Stimulated activated CD4-positive, alpha-beta T cell treated with anti-CD3 and anti-CD28 coated beads, Interleukin-12 subunit alpha, Interleukin-12 subunit beta, amount 100 ng/mL, for 4 hours (primary cell): ENCODE results near the gene THOC6.

Experiments
- DNase-seq: peaks from one replicate; pipeline ENCODE4 v3.0.0-alpha.2; 2020

Gene THOC6

GRCh38 chr16:3017794-3018506, 5.9 kb upstream of the THOC6 start, which contains the start of gene CLDN6:
TSS of gene CLDN6 (minus strand) at chr16:3018183. CDS start at chr16:3016021, 2,162 bp downstream.
- no peak for DNase-seq

DNA sequence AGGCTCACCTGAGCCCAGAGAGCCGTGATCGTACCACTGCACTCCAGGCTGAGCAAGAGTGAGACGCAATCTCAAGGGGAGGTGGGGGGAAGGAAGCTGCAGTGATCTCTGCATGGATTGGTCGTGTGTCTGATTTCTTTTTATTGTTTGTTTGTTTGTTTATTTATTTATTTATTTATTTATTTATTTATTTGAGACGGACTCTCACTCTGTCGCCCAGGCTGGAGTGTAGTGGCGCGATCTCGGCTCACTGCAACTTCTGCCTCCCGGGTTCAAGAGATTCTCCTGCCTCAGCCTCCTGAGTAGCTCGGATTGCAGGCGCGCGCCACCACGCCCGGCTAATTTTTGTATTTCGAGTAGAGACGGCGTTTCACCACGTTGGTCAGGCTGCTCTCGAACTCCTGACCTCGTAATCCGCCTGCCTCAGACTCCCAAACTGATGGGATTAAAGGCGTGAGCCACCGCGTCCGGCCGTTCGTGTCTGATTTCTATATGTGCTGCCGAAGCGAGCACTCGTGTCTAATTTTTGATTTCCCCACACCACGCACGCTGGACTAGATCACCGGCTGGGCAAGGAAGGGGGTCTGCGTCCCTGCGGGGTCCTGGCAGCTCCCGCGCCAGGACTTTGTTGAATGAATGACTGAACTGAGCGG, 4.1 kb upstream of the THOC6 start:
- no peak for DNase-seq

DNA sequence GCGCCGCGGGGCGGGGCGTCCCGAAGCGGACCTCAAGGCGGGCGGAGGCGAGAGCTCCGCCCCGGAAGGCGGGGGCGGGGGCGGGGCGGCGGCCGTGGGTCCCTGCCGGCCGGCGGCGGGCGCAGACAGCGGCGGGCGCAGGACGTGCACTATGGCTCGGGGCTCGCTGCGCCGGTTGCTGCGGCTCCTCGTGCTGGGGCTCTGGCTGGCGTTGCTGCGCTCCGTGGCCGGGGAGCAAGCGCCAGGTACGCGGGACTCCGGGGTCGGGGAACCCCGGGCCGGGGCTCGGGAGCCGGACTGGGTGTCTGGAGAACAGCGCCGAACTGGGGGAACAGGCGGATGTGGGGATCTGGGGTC, 3.6 kb upstream of the THOC6 start, which contains the start of gene TNFRSF12A:
TNFRSF12A (plus strand) TSS at position 122 of the 357 bp plus-strand sequence; CDS start at position 152, 30 bp downstream.
- DNase-seq = peak; percentile 64

GRCh38 chr16:3020604-3021448, 3.0 kb upstream of the THOC6 start:
- peak; percentile 42 for DNase-seq

DNA sequence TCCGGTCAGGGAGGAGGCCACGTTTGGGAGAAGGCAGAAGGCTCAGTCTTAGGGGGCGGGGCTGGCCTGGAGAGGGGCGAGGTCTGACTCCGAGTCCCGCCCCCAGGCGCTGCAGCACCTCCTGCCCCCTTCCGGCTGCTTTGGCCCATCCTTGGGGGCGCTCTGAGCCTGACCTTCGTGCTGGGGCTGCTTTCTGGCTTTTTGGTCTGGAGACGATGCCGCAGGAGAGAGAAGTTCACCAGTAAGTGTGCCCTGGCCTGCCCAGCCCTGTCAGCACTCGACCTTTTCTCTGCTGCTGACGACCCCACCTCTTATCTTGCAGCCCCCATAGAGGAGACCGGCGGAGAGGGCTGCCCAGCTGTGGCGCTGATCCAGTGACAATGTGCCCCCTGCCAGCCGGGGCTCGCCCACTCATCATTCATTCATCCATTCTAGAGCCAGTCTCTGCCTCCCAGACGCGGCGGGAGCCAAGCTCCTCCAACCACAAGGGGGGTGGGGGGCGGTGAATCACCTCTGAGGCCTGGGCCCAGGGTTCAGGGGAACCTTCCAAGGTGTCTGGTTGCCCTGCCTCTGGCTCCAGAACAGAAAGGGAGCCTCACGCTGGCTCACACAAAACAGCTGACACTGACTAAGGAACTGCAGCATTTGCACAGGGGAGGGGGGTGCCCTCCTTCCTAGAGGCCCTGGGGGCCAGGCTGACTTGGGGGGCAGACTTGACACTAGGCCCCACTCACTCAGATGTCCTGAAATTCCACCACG, 2.2 kb upstream of the THOC6 start:
- peak; percentile 72 for DNase-seq

DNA sequence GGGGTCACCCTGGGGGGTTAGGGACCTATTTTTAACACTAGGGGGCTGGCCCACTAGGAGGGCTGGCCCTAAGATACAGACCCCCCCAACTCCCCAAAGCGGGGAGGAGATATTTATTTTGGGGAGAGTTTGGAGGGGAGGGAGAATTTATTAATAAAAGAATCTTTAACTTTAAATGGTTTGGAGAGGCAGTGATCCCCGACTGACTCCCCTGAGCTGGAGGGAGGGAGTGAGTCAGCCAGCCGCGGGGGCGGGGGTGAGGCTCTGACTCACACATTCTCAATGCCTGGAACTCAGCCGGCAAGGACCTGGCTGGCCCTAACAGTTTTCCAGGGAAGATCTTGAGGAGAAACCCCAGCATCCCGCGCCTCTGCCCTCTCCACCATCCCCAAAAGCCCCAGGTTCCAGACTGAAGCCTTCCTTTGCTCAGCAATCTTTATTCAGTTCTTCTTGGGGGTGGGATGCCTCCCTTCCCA, 1.6 kb upstream of the THOC6 start:
- peak; percentile 89 for DNase-seq

DNA sequence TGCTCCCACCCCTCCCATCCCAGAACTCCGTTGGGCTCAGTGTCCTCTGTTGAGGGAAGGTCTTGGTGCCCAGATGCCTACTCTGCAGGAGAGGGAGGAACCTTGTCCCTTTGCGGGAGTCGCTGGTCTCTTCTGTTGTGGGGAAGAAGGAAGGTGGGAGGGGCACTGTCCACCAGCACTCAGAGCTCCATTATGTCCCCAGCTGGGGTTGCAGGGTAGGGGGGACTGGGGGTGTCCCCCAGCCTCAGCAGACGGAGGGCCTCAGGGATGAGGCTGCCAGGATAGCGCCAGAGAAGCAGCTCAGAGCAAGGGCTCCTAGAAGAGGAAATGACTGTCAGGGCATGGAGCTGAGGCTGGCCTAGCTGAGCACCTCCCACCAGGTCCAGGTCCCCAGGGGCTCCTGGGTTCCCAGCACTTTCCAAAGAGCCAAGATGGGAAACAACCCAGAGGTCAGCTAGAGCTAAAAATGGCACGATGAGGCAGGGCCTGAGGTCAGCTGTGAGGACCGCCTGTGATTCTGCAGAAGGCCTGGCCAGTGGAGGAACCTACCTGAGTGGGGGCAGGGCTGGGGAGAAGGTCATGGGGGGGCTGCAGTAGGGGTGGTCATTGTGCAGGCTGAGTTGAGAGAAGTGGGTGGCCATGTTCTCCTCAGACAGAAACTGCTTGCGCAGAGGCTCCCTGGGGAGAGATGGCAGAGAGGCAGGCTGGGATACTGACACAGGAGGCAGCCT, 986 bp upstream of the THOC6 start:
- no peak for DNase-seq

DNA sequence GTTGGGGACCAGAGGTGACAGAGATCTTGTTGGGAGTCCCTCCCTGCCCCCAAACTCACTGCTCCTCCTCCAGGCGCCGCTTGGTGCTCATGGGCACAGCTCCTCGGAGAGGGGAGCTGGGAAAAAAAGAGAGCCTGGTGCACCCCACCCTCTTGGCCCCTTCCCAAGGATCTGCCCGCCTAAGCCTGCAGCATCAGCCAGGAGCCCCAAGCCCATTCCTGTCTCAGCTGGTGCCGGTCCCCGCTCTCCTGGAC, 493 bp upstream of the THOC6 start:
- DNase-seq = no peak

DNA sequence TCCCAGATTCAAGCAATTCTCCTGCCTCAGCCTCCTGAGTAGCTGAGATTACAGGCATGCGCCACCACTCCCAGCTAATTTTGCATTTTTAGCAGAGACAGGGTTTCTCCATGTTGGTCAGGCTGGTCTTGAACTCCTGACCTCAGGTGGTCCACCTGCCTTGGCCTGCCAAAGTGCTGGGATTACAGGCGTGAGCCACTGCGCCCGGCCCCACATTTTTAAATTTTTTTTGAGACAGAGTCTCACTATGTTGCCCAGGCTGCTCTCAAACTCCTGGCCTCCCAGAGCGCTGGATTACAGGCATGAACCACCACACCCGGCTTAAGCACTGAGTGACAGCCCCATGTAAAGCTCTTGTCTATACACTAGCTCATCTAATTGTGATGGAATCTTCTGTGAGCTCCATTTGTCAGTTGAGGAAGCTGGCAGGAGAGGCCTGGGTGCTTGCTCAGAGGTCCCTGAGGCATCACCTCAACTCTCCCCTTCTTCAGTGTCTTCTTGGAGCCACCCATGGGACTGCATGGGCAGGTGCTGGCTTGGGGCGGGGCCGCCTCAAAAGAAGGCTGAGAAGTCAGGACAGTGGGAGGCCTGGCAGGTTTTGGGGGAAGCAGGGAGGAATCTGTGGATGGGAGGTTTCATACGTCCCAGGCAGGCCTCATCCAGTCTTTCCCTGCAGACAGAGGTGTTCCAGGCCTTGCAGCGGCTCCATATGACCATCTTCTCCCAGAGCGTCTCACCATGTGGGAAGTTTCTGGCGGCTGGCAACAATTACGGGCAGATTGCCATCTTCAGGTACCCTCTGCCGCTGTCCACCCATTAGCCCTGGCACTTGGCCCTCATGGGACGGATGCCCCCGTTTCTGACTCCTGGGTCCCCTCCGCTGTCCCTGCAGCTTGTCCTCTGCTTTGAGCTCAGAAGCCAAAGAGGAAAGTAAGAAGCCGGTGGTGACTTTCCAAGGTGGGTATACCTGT, 1.5 kb downstream of the THOC6 start:
- DNase-seq = no peak

- no peak for DNase-seq
Observed at GRCh38 chr16:3026003-3026378, 2.2 kb downstream of the THOC6 start.

DNA sequence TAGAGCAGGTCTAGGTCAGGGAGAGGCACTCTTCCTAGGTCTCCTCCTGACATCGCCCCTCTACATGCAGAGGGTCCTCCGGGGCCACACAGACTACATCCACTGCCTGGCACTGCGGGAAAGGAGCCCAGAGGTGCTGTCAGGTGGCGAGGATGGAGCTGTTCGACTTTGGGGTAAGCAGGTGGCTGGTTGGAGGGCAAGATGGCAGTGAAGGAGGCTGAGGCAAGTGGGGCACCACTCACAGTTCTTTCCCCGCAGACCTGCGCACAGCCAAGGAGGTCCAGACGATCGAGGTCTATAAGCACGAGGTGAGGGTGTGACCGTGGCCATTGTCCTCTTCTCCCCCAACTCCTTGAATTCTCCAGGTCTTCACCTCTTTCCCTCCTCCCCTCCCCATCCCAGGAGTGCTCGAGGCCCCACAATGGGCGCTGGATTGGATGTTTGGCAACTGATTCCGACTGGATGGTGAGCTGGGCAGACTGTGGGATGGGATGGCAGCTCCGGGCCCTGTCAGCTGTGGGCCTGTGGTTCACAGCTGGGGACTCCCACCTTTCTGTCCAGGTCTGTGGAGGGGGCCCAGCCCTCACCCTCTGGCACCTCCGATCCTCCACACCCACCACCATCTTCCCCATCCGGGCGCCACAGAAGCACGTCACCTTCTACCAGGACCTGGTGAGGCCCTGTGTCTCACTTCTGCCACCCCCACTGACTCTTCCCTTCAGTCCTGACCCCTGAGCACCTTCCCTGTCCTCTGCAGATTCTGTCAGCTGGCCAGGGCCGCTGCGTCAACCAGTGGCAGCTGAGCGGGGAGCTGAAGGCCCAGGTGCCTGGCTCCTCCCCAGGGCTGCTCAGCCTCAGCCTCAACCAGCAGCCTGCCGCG, 3.0 kb downstream of the THOC6 start:
- DNase-seq = no peak

DNA sequence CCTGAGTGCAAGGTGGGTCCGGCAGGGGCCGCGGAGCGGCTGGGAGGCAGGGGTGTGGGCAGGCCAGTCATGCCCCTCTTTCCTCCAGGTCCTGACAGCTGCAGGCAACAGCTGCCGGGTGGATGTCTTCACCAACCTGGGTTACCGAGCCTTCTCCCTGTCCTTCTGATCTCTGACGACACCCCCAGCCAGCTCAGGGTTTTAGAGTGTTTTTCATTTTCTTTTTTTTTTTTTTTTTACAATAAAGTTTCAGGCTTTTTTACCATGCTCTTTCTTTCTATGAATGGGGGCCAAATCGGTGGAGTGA, 3.6 kb downstream of the THOC6 start:
- no peak for DNase-seq

- DNase-seq = peak; percentile 94
Observed at GRCh38 chr16:3027983-3028715, 4.3 kb downstream of the THOC6 start.

DNA sequence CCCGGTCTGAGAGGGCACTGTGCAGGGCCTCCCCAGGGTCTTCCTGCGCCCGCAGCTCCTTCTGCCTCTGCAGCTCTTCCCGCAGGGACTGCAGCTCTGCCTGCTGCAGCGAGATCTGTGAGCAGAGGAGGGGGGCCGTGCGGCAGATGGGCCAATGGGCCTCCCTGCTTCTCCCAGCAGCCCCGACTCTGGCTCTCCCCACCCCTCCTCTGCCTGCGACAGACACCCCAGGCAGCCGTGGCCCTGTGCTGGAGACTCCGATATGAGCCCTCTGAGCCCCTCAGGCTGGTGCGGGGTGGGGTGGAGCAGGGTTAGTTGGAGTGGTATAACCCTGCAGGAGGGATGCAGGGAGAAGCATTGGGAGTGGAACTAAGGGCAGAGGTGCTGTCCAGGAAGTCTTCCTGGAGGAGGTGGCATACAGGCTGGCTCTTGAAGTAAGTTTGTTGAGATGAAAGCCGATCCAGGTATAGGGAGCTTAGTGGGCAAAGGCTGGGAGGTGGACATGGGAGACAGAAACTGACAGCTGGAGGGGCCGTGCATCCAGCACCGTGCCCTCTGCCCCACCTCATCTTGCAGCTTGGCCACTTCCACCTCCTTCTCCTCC, 5.0 kb downstream of the THOC6 start:
- DNase-seq = no peak

DNA sequence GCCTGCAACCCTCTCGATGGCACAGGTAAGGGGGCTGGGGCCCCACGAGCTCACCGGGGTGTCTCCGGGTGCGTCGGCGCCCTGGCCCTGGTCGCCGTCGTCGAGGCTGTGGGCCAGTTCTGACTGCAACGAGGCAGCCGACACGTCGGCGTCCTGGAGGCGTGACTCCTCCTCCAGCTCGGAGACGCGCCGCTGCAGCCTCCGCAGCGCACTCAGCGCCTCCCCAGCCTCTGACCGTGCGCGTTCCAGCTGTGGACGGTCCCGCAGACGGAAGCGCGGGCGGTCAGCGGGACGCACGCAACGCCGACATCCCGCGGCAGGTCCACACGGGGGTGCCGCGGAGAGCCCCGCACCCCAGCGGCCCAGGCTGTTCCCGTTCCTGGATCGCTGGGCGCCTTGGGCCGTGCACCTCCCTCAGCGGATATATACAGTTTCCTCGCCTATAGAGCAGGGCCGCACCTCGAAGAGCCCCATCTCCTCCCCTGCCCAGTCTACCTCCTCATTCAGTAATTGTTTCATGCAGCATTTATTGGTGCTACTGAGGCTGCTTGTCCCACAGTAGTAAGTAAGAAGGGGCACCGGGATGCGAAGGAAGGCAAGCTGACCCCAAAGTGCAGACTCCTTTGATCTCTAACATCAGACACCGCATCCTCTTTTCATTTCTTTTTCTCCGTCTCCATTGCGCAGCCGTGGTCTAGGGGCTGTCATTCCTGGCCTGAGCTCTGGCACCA, 5.8 kb downstream of the THOC6 start:
- no peak for DNase-seq

DNA sequence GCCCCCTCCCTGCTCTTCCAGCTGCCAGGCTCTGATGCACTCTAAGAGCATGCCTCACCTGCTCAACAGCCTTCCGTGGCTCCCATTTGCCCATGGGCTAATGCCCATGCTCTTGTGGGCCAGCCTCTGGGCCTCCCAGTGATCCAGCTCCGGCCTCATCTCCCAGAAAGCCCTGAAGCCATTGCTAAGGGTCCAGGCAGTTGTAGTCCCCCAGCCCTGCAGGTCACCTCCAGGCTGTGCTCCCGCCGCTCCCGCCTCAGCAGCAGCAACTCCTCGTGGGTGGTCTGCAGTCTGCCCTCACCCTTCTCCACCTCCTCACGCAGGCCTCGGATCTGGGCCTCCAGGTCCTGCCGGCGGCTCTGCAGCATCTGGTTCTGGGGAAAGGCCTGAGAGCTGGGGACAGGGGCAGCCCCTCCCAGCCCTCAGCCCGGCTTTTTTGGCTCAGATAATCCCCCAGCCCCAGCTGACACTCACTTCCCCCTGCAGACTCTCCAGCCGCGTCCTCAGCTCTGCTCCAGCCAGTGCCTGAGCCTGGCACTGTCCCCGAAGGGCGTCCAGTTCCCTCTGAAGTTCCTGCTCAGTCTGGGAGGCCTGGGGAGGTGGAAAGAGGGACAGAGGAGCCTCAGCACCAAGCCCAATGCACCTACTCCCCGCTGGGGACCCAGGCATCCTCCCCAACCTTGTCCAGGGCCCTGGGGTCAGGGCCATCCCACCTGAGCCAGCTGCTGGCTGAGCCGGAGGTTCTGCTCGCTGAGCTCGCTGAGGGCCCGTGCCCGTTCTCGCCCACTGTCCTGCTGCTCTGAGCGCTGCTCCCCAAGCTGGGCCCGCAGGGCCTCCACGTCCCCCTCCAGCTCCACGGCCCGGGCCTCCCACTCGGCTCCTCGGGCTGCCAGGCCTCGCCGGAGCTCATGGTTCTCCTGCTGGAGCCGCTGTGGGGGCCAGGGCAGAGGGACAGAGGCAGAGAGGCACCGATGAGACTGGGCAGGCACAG, 6.7 kb downstream of the THOC6 start:
- no peak for DNase-seq

- DNase-seq = no peak
Observed at GRCh38 chr16:3032624-3033023, 8.8 kb downstream of the THOC6 start.
